ENCODE results near the gene MIER2. TPM values are rescaled to one million over a fixed set of nuclear protein-coding genes. Genes with fewer than 3 reads are reported as not detected.

The MIER2 gene
- total RNA-seq, 1 experiment from 2014 or later: 22.8 TPM

DNA sequence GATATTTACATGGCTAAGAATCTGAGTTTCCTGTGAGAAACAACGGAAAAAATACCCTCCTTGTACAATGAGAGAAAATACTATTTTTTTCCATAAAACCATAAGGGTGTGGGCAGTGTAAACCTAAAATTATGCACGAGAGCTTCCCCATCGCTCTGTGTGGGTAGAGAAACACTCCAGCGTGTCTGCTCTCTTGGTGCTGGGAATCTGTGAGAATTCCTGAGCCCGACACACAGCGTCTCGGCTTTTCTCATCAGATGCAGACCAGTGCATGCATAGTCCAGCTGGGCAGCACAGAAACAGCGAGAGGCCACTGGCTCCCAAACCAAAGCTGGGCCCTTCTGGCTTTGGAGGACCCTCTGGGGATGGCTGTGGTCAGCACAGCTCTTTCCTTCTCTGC lies 65.4 kb downstream of the MIER2 start:
- CTCF ChIA-PET: no interaction called here

GRCh38 chr19:277581-278165 lies 66.9 kb downstream of the MIER2 start:
- TF ChIP-seq, protein P1, sequence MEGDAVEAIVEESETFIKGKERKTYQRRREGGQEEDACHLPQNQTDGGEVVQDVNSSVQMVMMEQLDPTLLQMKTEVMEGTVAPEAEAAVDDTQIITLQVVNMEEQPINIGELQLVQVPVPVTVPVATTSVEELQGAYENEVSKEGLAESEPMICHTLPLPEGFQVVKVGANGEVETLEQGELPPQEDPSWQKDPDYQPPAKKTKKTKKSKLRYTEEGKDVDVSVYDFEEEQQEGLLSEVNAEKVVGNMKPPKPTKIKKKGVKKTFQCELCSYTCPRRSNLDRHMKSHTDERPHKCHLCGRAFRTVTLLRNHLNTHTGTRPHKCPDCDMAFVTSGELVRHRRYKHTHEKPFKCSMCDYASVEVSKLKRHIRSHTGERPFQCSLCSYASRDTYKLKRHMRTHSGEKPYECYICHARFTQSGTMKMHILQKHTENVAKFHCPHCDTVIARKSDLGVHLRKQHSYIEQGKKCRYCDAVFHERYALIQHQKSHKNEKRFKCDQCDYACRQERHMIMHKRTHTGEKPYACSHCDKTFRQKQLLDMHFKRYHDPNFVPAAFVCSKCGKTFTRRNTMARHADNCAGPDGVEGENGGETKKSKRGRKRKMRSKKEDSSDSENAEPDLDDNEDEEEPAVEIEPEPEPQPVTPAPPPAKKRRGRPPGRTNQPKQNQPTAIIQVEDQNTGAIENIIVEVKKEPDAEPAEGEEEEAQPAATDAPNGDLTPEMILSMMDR (IDR thresholded peaks at IDR 0.05; ENCODE audit: unreplicated experiment): no peak
- Mint-ChIP-seq H3K4me1 (ENCODE audit: low read depth, unreplicated experiment) (no peaks in the 10 kb centered on the region), H3K4me3 (ENCODE audit: low read depth, unreplicated experiment) (no peak overlapping the region), H3K27ac (ENCODE audit: unreplicated experiment) (no peak overlapping the region), H3K27me3 (ENCODE audit: unreplicated experiment) (no peaks in the 10 kb centered on the region), H3K9me3 (ENCODE audit: low read depth, unreplicated experiment) (no peaks in the 10 kb centered on the region), H3K36me3 (ENCODE audit: insufficient read depth, unreplicated experiment) (peaks cover 21% of the 10 kb centered on the region)
- CTCF ChIA-PET: no interaction called here
- intact Hi-C loops (cut with micrococcal nuclease; ENCODE audit: unreplicated experiment): no loop called here
- no TSS peak for BruUV-seq (replicated peaks)
- DNase-seq: no peak

More for the DNA sequence above, 65.4 kb downstream of the MIER2 start:
- H3K4me1 Mint-ChIP-seq (ENCODE audit: low read depth, unreplicated experiment): no peaks in the 10 kb centered on the region
- intact Hi-C loops (cut with micrococcal nuclease; ENCODE audit: unreplicated experiment): no loop called here
- H3K27me3 Mint-ChIP-seq (ENCODE audit: unreplicated experiment): no peaks in the 10 kb centered on the region
- no peak for DNase-seq
- no peak overlapping the region for H3K27ac Mint-ChIP-seq (ENCODE audit: unreplicated experiment)
- TF ChIP-seq, protein P1 (IDR thresholded peaks at IDR 0.05; ENCODE audit: unreplicated experiment): no peak
- H3K9me3 Mint-ChIP-seq (ENCODE audit: low read depth, unreplicated experiment): no peaks in the 10 kb centered on the region
- H3K4me3 Mint-ChIP-seq (ENCODE audit: low read depth, unreplicated experiment): no peak overlapping the region
- BruUV-seq (replicated peaks): no TSS peak
- H3K36me3 Mint-ChIP-seq (ENCODE audit: insufficient read depth, unreplicated experiment): peaks cover 35% of the 10 kb centered on the region

- TF ChIP-seq, protein P1 (IDR thresholded peaks at IDR 0.05; ENCODE audit: unreplicated experiment): no peak
- CTCF ChIA-PET: no interaction called here
- H3K27ac Mint-ChIP-seq (ENCODE audit: unreplicated experiment): no peak overlapping the region
- intact Hi-C loops (cut with micrococcal nuclease; ENCODE audit: unreplicated experiment): no loop called here
- H3K36me3 Mint-ChIP-seq (ENCODE audit: insufficient read depth, unreplicated experiment): peaks cover 16% of the 10 kb centered on the region
- DNase-seq: no peak
- H3K9me3 Mint-ChIP-seq (ENCODE audit: low read depth, unreplicated experiment): no peaks in the 10 kb centered on the region
- H3K4me1 Mint-ChIP-seq (ENCODE audit: low read depth, unreplicated experiment): no peaks in the 10 kb centered on the region
- BruUV-seq (replicated peaks): no TSS peak
- no peaks in the 10 kb centered on the region for H3K27me3 Mint-ChIP-seq (ENCODE audit: unreplicated experiment)
- no peak overlapping the region for H3K4me3 Mint-ChIP-seq (ENCODE audit: low read depth, unreplicated experiment)
Observed at GRCh38 chr19:277131-277530, 67.5 kb downstream of the MIER2 start.

- CTCF ChIA-PET: no interaction called here
- intact Hi-C loops (cut with micrococcal nuclease; ENCODE audit: unreplicated experiment): no loop called here
- no TSS peak for BruUV-seq (replicated peaks)
- Mint-ChIP-seq H3K36me3 (ENCODE audit: insufficient read depth, unreplicated experiment) (peaks cover 7% of the 10 kb centered on the region), H3K27me3 (ENCODE audit: unreplicated experiment) (no peaks in the 10 kb centered on the region), H3K4me3 (ENCODE audit: low read depth, unreplicated experiment) (no peak overlapping the region), H3K27ac (ENCODE audit: unreplicated experiment) (no peak overlapping the region), H3K9me3 (ENCODE audit: low read depth, unreplicated experiment) (no peaks in the 10 kb centered on the region), H3K4me1 (ENCODE audit: low read depth, unreplicated experiment) (no peaks in the 10 kb centered on the region)
- TF ChIP-seq, protein P1 (IDR thresholded peaks at IDR 0.05; ENCODE audit: unreplicated experiment): no peak
- no peak for DNase-seq
Observed at GRCh38 chr19:275958-276646, 68.5 kb downstream of the MIER2 start.
